ENCODE results near the gene TRMT2B. TPM values are rescaled to one million over a fixed set of nuclear protein-coding genes. Genes with fewer than 3 reads are reported as not detected.

The TRMT2B gene
- total RNA-seq, 1 donor from 2014 or later, result 12.2 TPM

GRCh38 chrX:100976211-100976610, 75.7 kb downstream of the TRMT2B start:
- H3K9me3 Mint-ChIP-seq (ENCODE audit: unreplicated experiment), result peaks cover 4% of the 10 kb centered on the region
- H3K27me3 Mint-ChIP-seq (ENCODE audit: unreplicated experiment), result peaks cover 2% of the 10 kb centered on the region
- H3K36me3 Mint-ChIP-seq (ENCODE audit: low read depth, unreplicated experiment), result no peaks in the 10 kb centered on the region
- no peak for DNase-seq (ENCODE audit: low spot score)
- no peaks in the 10 kb centered on the region for H3K4me1 Mint-ChIP-seq (ENCODE audit: unreplicated experiment)
- no peak overlapping the region for H3K27ac Mint-ChIP-seq (ENCODE audit: unreplicated experiment)
- TF ChIP-seq CTCF (IDR thresholded peaks at IDR 0.05; ENCODE audit: unreplicated experiment), result no peak
- no peak overlapping the region for H3K4me3 Mint-ChIP-seq (ENCODE audit: unreplicated experiment)

- no peaks in the 10 kb centered on the region for H3K4me1 Mint-ChIP-seq (ENCODE audit: unreplicated experiment)
- no peak for DNase-seq (ENCODE audit: low spot score)
Measured at GRCh38 chrX:100975212-100975611, 76.7 kb downstream of the TRMT2B start.

GRCh38 chrX:100973411-100973810, 78.5 kb downstream of the TRMT2B start:
- no peak for DNase-seq (ENCODE audit: low spot score)
- Mint-ChIP-seq H3K27ac (ENCODE audit: unreplicated experiment) (no peak overlapping the region), H3K27me3 (ENCODE audit: unreplicated experiment) (peaks cover 2% of the 10 kb centered on the region), H3K4me3 (ENCODE audit: unreplicated experiment) (no peak overlapping the region), H3K36me3 (ENCODE audit: low read depth, unreplicated experiment) (no peaks in the 10 kb centered on the region), H3K4me1 (ENCODE audit: unreplicated experiment) (no peaks in the 10 kb centered on the region), H3K9me3 (ENCODE audit: unreplicated experiment) (peaks cover 4% of the 10 kb centered on the region)
- TF ChIP-seq CTCF (IDR thresholded peaks at IDR 0.05; ENCODE audit: unreplicated experiment), result no peak

More at GRCh38 chrX:100975212-100975611, 76.7 kb downstream of the TRMT2B start:
- Mint-ChIP-seq H3K27ac (ENCODE audit: unreplicated experiment) (no peak overlapping the region), H3K4me3 (ENCODE audit: unreplicated experiment) (no peak overlapping the region), H3K9me3 (ENCODE audit: unreplicated experiment) (peaks cover 4% of the 10 kb centered on the region), H3K36me3 (ENCODE audit: low read depth, unreplicated experiment) (no peaks in the 10 kb centered on the region), H3K27me3 (ENCODE audit: unreplicated experiment) (peaks cover 2% of the 10 kb centered on the region)
- no peak for TF ChIP-seq CTCF (IDR thresholded peaks at IDR 0.05; ENCODE audit: unreplicated experiment)

GRCh38 chrX:100969936-100970335, 82.0 kb downstream of the TRMT2B start:
- no peak for TF ChIP-seq CTCF (IDR thresholded peaks at IDR 0.05; ENCODE audit: unreplicated experiment)
- no peak for DNase-seq (ENCODE audit: low spot score)
- no peaks in the 10 kb centered on the region for H3K27me3 Mint-ChIP-seq (ENCODE audit: unreplicated experiment)
- no peak overlapping the region for H3K4me3 Mint-ChIP-seq (ENCODE audit: unreplicated experiment)
- H3K36me3 Mint-ChIP-seq (ENCODE audit: low read depth, unreplicated experiment), result no peaks in the 10 kb centered on the region
- no peaks in the 10 kb centered on the region for H3K4me1 Mint-ChIP-seq (ENCODE audit: unreplicated experiment)
- no peak overlapping the region for H3K27ac Mint-ChIP-seq (ENCODE audit: unreplicated experiment)
- peaks cover 3% of the 10 kb centered on the region for H3K9me3 Mint-ChIP-seq (ENCODE audit: unreplicated experiment)

GRCh38 chrX:100969408-100969807, 82.5 kb downstream of the TRMT2B start, which contains the start of gene ARL13A:
Gene ARL13A (plus strand): TSS chrX:100969708. CDS start chrX:100973690, 3,982 bp downstream.
- Mint-ChIP-seq H3K36me3 (ENCODE audit: low read depth, unreplicated experiment) (no peaks in the 10 kb centered on the region), H3K27me3 (ENCODE audit: unreplicated experiment) (no peaks in the 10 kb centered on the region), H3K4me1 (ENCODE audit: unreplicated experiment) (no peaks in the 10 kb centered on the region), H3K4me3 (ENCODE audit: unreplicated experiment) (no peak within 1 kb of the TSS), H3K9me3 (ENCODE audit: unreplicated experiment) (no peaks in the 10 kb centered on the region), H3K27ac (ENCODE audit: unreplicated experiment) (no peak within 1 kb of the TSS)
- no peak for DNase-seq (ENCODE audit: low spot score)
- TF ChIP-seq CTCF (IDR thresholded peaks at IDR 0.05; ENCODE audit: unreplicated experiment), result no peak
